Caco-2 (cell line): ENCODE measurements around the gene LRP5. TPM values are rescaled to one million over a fixed set of nuclear protein-coding genes. Genes with fewer than 3 reads are reported as not detected.
A peak's percentile ranks its signal among the peaks of the same experiment; 100 is the strongest.

Source experiments
- BruUV-seq: library from RNA; stranded (reverse); fragments of 400-500 nt; replicated peaks from 2 replicates; lab custom pipeline; 2021; lab: Mats Ljungman, UMichigan
- CTCF ChIA-PET: fragments of 300-600 bp; sonication (Branson Sonifier 250); formaldehyde crosslinking; loops from one replicate; lab custom pipeline; 2022; ENCODE audit warnings: antibody characterized with exemption; lab: Charles Lee
- POLR2A ChIA-PET: fragments of 300-600 bp; sonication (Branson Sonifier 250); formaldehyde crosslinking; loops from one replicate; lab custom pipeline; 2022; ENCODE audit warnings: antibody characterized with exemption; lab: Charles Lee
- DNase-seq, 2 experiments: peaks; one replicate each; pipeline versions ENCODE4 v3.0.0 to v3.0.0-alpha.2; 2020 to 2022
- H3K27me3 ChIP-seq: replicated peaks from 2 replicates; pipeline ENCODE4 v1.6.0; 2011; ENCODE audit warnings: low read length; ENCODE audit not compliant: control insufficient read depth, insufficient read depth
- H3K36me3 ChIP-seq: 2 replicates; pipeline ENCODE4 v1.5.1; 2011; ENCODE audit warnings: low read length; ENCODE audit not compliant: control insufficient read depth, insufficient read depth
- H3K4me1 ChIP-seq: fragments of 250-450 bp; sonication (Bioruptor Pico); 2 replicates; pipeline ENCODE4 v1.5.1; 2020; ENCODE audit warnings: mild to moderate bottlenecking
- H3K4me3 ChIP-seq: 2 replicates; pipeline ENCODE4 v1.5.1; 2011; ENCODE audit warnings: low read depth, mild to moderate bottlenecking, control low read depth, low read length
- H3K9me3 ChIP-seq: fragments of 250-450 bp; sonication (Bioruptor Pico); 2 replicates; pipeline ENCODE4 v1.5.1; 2020; ENCODE audit warnings: mild to moderate bottlenecking, moderate library complexity
- H3K27ac Mint-ChIP-seq: one replicate; pipeline ENCODE4 v1.8.0; 2022; ENCODE audit warnings: mixed read lengths; ENCODE audit not compliant: unreplicated experiment
- H3K27me3 Mint-ChIP-seq: one replicate; pipeline ENCODE4 v1.8.0; 2022; ENCODE audit warnings: mixed read lengths; ENCODE audit not compliant: insufficient read depth, unreplicated experiment
- H3K36me3 Mint-ChIP-seq: one replicate; pipeline ENCODE4 v1.8.0; 2022; ENCODE audit warnings: mild to moderate bottlenecking, mixed read lengths; ENCODE audit not compliant: insufficient read depth, unreplicated experiment
- H3K4me1 Mint-ChIP-seq: one replicate; pipeline ENCODE4 v1.8.0; 2022; ENCODE audit warnings: low read depth, mixed read lengths; ENCODE audit not compliant: unreplicated experiment
- H3K4me3 Mint-ChIP-seq: one replicate; pipeline ENCODE4 v1.8.0; 2022; ENCODE audit warnings: mild to moderate bottlenecking, moderate library complexity, mixed read lengths; ENCODE audit not compliant: unreplicated experiment
- H3K9me3 Mint-ChIP-seq: one replicate; pipeline ENCODE4 v1.8.0; 2022; ENCODE audit warnings: mixed read lengths; ENCODE audit not compliant: unreplicated experiment
- CTCF ChIP-seq, 2 experiments: fragments of 200-600 bp in 1 of 2; IDR thresholded peaks; 1 replicate in 1 of 2; 2 replicates in 1 of 2; pipeline versions ENCODE4 v1.5.1 to v1.8.0; 2011 to 2022; ENCODE audit warnings: antibody characterized with exemption in 1 of 2, control low read depth in 1 of 2, inconsistent platforms in 1 of 2, low read depth in 1 of 2, low read length in 1 of 2, mild to moderate bottlenecking in 1 of 2, moderate library complexity in 1 of 2; ENCODE audit not compliant: insufficient read depth in 1 of 2, severe bottlenecking in 1 of 2, unreplicated experiment in 1 of 2
- intact Hi-C: fragments of 100-400 bp; cut with micrococcal nuclease; formaldehyde crosslinking; loops from one replicate; pipeline ENCODE4 v1.10.0; 2022; ENCODE audit not compliant: unreplicated experiment
- total RNA-seq: library from RNA; stranded (reverse); gene quantifications from 2 replicates; pipeline ENCODE4 v1.2.3, GENCODE V29; 2022

LRP5 gene
- total RNA-seq, 1 experiment from 2014 or later: 94.3 TPM

- H3K27me3 Mint-ChIP-seq: no peaks in the 10 kb centered on the region
Observed at GRCh38 chr11:68314203-68315170, 2.1 kb downstream of the LRP5 start.

GRCh38 chr11:68315171-68315920 lies 3.0 kb downstream of the LRP5 start:
- intact Hi-C loops: no loop called here
- peaks cover 30% of the 10 kb centered on the region for H3K36me3 Mint-ChIP-seq
- TF ChIP-seq CTCF (IDR thresholded peaks at IDR 0.05; ENCODE audit: insufficient read depth in 1 of 2, low read depth in 1 of 2, low read length in 1 of 2, severe bottlenecking in 1 of 2, unreplicated experiment in 1 of 2): no peak
- peak overlapping the region; percentile 89 for H3K4me3 ChIP-seq
- H3K36me3 ChIP-seq: no peaks in the 10 kb centered on the region; the same call in 1 of the 2 replicates
- H3K27me3 ChIP-seq: no peaks in the 10 kb centered on the region
- ChIA-PET CTCF (interaction anchor here (0.6 to 2.4 kb wide), 5 partner anchors 17 to 788 kb away, joined by 3 to 14 read pairs (median 3); partner anchors contain the start of genes C11orf24 and PPP6R3), POLR2A (interaction anchor here (0.5 kb wide), 1 partner anchor 145 kb away, joined by 3 read pairs; the partner anchor contains the start of gene PPP6R3)
- no peaks in the 10 kb centered on the region for H3K9me3 ChIP-seq
- peak overlapping the region; percentile 91 for H3K4me3 Mint-ChIP-seq
- H3K27ac Mint-ChIP-seq: peak overlapping the region; percentile 89
- H3K27me3 Mint-ChIP-seq: no peaks in the 10 kb centered on the region
- BruUV-seq: no TSS peak
- H3K4me1 ChIP-seq: peaks cover 22% of the 10 kb centered on the region
- no peak for DNase-seq
- peaks cover under 1% of the 10 kb centered on the region for H3K9me3 Mint-ChIP-seq
- H3K4me1 Mint-ChIP-seq: peaks cover 37% of the 10 kb centered on the region

More at GRCh38 chr11:68314203-68315170, 2.1 kb downstream of the LRP5 start:
- Mint-ChIP-seq H3K4me3 (peak overlapping the region; percentile 91), H3K4me1 (peaks cover 43% of the 10 kb centered on the region), H3K27ac (peak overlapping the region; percentile 89), H3K9me3 (no peaks in the 10 kb centered on the region), H3K36me3 (peaks cover 21% of the 10 kb centered on the region)
- H3K9me3 ChIP-seq: no peaks in the 10 kb centered on the region
- no TSS peak for BruUV-seq
- ChIA-PET CTCF (interaction anchor here (0.6 to 2.4 kb wide), 5 partner anchors 16 to 289 kb away, joined by 3 to 14 read pairs (median 3); partner anchors contain the start of genes C11orf24 and PPP6R3), POLR2A (interaction anchor here (0.5 to 1.6 kb wide), 5 partner anchors 12 to 146 kb away, joined by 3 to 17 read pairs (median 3); partner anchors contain the start of gene PPP6R3)
- no peaks in the 10 kb centered on the region for H3K27me3 ChIP-seq
- TF ChIP-seq CTCF (IDR thresholded peaks at IDR 0.05; ENCODE audit: insufficient read depth in 1 of 2, low read depth in 1 of 2, low read length in 1 of 2, severe bottlenecking in 1 of 2, unreplicated experiment in 1 of 2): no peak
- peak; percentile 55 to 64 for DNase-seq
- no peaks in the 10 kb centered on the region; the same call in 1 of the 2 replicates for H3K36me3 ChIP-seq
- intact Hi-C loops: loop anchor here (1.0 kb wide), 1 partner anchor 28 kb away; no protein-coding TSS in a partner anchor
- H3K4me1 ChIP-seq: peaks cover 22% of the 10 kb centered on the region
- peak overlapping the region; percentile 89 for H3K4me3 ChIP-seq
